GM13976 (cell line): ENCODE results near the gene AAK1.

Source experiments
- DNase-seq: peaks from one replicate; pipeline ENCODE4 v3.0.0; 2012; ENCODE audit warnings: low spot score
- in situ Hi-C: fragments of 300-500 bp; cut with MboI; formaldehyde crosslinking; loops from one replicate; pipeline ENCODE4 v1.12.0; 2022; ENCODE audit warnings: low sequenced_read_pairs, mixed read lengths, inconsistent platforms; ENCODE audit not compliant: unreplicated experiment
- TF ChIP-seq, protein P1 (sequence below): IDR thresholded peaks from 2 replicates; pipeline ENCODE4 v1.5.1; 2012; ENCODE audit warnings: borderline replicate concordance, mild to moderate bottlenecking; ENCODE audit not compliant: insufficient read depth; ENCODE audit errors: extremely low read depth, missing control alignments, control extremely low read depth

The AAK1 gene

DNA sequence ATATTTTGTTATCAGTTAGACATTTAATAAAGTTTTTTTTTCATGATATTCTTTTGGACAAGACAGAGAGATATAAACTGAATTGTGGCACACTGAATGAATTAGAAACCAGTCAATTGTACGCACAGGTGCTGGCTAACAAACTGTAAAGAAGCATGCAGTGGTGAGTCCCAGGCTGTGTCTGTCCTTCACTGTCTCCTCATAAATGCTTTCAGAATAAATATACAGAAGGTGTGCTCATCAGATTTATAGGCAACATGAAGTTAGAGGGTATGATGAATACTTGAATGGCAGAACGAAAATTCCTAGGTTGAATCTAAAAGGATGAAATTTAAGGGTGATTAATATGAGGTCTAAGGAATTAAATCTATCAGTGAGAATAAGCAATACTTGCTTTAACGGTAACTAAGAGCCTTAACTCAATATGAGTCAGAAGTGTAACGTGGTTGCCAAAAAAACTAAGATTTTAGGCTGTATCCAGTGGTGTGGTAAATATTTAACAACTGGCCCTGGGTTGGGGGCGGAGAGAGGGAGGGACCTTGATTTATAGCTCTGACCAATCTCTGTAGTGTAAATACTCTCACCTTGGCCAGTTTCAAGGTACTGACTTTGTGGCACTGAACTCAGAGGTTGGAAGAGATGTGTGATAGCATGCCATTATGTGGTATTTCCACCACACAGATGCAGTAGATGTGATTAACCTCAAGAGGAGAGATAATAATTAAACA, 41.9 kb upstream of the AAK1 start:
- in situ Hi-C loops: no loop called here
- DNase-seq: no peak

DNA sequence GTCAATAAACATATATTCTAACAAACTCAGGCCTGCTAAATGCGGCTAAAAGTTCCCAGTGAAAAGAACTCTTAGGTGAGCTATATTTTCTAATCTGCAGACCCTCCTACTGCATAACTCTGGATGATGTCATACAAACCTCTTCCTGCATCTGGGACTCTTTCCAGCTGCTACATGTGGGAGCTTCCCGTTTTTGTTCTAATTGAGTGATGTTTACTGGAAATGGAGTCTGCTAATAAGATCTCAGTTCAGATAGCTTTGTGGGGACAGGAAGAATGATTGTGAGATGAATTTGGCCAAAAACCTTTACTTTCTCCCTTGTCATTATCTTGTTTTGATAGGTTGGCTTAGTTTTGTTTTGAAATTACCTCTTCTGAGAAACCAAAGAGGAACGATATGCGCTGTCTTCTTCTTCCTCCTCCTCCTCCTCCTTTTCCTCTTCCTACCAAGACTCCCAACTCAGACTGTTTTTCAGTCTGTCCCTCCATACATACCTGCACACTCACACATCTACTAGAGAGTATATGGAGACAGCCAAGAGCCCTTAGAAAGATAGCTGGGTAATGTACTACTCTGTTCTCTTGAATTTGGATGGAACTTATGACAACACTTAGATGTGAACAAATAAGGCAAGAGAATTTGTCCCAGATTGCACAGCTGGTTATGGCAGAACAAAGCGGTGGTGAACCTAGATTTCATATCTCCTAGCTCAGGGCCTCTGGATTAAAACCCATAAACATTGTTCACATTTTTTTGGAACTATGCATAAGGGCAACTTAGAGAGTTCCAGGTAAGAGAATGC, 39.8 kb upstream of the AAK1 start:
- TF ChIP-seq, protein P1, sequence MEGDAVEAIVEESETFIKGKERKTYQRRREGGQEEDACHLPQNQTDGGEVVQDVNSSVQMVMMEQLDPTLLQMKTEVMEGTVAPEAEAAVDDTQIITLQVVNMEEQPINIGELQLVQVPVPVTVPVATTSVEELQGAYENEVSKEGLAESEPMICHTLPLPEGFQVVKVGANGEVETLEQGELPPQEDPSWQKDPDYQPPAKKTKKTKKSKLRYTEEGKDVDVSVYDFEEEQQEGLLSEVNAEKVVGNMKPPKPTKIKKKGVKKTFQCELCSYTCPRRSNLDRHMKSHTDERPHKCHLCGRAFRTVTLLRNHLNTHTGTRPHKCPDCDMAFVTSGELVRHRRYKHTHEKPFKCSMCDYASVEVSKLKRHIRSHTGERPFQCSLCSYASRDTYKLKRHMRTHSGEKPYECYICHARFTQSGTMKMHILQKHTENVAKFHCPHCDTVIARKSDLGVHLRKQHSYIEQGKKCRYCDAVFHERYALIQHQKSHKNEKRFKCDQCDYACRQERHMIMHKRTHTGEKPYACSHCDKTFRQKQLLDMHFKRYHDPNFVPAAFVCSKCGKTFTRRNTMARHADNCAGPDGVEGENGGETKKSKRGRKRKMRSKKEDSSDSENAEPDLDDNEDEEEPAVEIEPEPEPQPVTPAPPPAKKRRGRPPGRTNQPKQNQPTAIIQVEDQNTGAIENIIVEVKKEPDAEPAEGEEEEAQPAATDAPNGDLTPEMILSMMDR: no peak
- no peak for DNase-seq
- in situ Hi-C loops: no loop called here

More for the DNA sequence above, 41.9 kb upstream of the AAK1 start:
- TF ChIP-seq, protein P1: no peak

DNA sequence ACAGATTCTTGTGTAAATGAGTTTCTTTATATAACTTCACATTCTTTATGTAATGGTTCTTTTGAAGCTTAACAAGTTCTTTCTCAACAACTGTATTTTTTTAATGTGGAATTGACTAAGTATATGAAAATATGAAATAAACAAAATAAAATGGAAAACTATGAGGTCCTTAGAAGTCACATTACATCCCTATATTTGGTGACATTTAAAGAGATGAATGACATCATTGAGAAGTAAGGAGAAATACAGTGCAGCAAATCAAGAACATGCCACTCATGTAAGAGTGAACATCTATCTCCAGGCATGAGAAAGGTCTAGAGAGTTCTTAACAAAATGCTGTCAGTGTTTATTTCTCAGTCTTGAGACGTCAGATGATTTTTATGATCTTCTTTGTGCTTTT, 39.0 kb upstream of the AAK1 start:
- TF ChIP-seq, protein P1: no peak
- in situ Hi-C loops: no loop called here
- DNase-seq: no peak

DNA sequence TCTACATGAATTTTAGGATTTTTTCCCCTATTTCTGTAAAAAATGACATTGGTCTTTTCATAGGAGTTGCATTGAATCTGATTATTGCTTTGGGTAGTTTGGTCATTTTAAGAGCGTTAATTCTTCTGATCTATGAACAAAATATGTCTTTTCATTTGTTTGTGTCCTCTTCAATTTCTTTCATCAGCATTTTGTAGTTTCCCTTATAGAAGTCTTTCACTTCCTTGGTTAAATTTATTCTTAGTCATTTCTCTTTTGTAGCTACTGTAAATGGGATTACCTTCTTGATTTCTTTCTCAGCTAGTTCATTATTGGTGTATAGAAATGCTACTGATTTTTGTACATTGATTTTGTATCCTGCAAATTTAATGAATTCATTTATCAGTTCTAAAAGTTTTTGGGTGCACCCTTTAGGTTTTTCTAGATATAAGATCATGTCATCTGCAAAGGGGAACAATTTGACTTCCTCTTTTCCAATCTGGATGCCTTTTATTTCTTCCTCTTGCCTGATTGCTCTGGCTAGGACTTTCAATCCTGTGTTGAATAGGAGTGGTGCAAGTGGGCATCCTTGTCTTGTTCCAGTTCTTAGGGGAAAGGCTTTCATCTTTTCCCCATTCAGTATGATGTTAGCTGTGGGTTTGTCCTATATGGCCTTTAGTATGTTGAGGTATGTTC, 36.6 kb upstream of the AAK1 start:
- no peak for DNase-seq
- in situ Hi-C loops: no loop called here

DNA sequence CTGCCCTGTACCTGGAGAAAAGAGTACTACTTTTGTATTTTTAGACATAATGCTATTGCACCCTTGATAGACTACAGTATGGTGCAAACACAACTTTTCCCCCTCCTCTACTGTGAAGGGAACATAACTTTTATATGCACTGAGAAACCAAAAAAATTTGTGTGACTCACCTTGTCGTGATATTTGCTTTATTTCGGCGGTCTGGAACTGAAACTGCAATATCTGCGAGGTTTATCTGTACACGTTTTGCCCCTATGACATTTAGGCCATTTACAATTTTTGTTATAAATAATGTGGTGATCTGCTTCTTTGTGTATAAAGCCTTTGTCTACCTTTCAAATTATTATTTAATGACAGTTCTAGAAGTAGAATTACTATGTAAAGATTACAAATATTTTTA, 34.4 kb upstream of the AAK1 start:
- in situ Hi-C loops: no loop called here
- DNase-seq: no peak
- TF ChIP-seq, protein P1: no peak

More for the DNA sequence above, 36.6 kb upstream of the AAK1 start:
- TF ChIP-seq, protein P1: no peak

DNA sequence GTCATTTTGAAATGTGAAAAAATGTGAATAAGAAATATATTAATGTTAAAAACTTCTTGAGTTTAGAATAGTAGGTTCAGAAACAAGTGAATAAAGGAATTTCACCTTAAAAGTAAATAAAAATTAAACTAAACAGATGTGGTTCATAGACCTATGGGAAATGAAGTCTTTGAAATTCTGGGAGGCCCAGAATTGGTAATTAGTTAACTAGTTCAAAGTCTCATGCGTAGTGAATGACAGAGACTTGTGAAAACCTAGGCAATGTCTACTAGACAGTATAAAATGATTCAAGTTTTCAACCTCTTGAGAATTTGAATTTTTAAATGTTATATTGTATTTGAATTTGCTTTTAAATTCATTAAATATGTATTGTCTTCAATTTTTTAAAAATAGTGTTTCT, 32.6 kb upstream of the AAK1 start:
- in situ Hi-C loops: no loop called here
- TF ChIP-seq, protein P1: no peak
- DNase-seq: no peak
